Central memory CD4-positive, alpha-beta T cell (primary cell): ENCODE measurements around the gene SLC9B1.
A peak's percentile ranks its signal among the peaks of the same experiment; 100 is the strongest.
"Not testable (repeated sequence)": the region's sequence is repeated elsewhere in the genome, so short reads cannot be mapped to it uniquely, and the experiment has no call there.

Source experiments
- DNase-seq: peaks from one replicate; pipeline ENCODE4 v3.0.0; 2022

Gene SLC9B1

GRCh38 chr4:102871772-102872171 is 147.7 kb downstream of the SLC9B1 start:
- no peak for DNase-seq

DNA sequence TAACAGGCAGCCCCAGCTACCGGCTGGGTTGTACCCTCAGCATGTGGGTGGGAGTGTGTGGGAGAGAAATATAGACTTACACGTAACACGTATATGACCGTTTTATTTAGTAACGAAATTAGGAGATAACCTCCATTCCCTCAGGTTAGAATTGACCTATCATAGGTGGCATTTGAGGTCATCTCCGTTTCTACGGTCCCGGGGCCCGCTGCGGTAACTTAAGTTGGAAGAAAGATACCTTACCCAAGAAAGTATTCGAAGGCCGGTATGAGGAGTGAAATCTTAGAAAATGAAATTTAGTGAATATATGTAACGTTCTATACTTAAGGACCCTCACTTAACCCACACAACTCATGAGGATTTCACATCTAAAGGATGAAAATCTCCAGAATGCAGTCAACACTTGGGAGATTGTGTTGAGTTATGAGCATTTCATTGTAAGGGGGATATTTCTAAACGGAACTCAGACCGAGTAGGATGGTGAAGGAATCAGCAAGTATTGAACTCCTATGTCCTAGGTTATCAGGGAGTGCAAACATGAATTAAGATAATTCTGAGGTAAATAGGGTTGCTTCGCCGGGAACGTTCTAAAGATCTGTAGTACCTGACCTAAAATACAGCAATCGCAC is 149.8 kb downstream of the SLC9B1 start:
- DNase-seq = no peak

- DNase-seq = peak; percentile 92
Observed at GRCh38 chr4:102868781-102869568, 150.5 kb downstream of the SLC9B1 start, which contains the start of gene CISD2. TSS of gene CISD2 (plus strand) at chr4:102868992. CDS start at chr4:102869085, 93 bp downstream.

- no peak for DNase-seq
Observed at GRCh38 chr4:102868153-102868780, 151.2 kb downstream of the SLC9B1 start.

- no peak for DNase-seq
Observed at GRCh38 chr4:102867278-102868152, 152.0 kb downstream of the SLC9B1 start.

DNA sequence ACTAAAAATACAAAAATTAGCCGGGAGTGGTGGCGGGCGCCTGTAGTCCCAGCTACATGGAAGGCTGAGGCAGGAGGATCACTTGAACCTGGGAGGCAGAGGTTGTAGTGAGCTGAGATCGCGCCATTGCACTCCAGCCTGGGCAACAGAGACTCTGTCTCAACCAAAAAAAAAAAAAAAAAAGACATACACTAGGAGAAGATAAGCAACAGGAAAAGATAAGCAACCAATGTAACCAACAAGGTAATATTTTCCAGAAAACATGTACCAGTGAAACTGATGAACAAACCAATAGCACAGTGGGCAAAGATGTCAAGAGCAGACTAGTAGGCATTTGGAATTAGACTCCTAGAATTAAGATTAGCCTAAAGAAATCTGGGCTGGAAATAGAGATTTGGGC is 154.2 kb downstream of the SLC9B1 start:
- not testable (repeated sequence) for DNase-seq

- DNase-seq = no peak
Observed at GRCh38 chr4:102862747-102863146, 156.8 kb downstream of the SLC9B1 start.

DNA sequence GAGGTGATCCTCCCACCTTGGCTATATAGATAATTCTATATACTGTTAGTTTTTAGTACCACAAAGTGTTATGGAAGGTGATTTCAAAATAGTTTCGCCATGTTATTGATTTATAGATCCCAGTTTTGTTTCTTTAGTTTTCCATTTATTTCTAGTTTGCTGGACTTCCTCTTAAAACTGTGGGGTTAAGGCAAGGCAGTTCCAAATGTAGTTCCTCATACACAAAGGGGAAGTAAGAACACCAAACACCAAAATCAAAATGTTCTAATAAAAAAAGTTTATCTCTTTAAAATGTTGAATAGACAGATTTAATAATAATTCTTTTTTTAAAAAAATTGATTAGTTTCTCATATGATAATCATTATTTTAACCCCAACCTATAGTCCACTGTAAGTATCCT is 157.5 kb downstream of the SLC9B1 start:
- DNase-seq = no peak

DNA sequence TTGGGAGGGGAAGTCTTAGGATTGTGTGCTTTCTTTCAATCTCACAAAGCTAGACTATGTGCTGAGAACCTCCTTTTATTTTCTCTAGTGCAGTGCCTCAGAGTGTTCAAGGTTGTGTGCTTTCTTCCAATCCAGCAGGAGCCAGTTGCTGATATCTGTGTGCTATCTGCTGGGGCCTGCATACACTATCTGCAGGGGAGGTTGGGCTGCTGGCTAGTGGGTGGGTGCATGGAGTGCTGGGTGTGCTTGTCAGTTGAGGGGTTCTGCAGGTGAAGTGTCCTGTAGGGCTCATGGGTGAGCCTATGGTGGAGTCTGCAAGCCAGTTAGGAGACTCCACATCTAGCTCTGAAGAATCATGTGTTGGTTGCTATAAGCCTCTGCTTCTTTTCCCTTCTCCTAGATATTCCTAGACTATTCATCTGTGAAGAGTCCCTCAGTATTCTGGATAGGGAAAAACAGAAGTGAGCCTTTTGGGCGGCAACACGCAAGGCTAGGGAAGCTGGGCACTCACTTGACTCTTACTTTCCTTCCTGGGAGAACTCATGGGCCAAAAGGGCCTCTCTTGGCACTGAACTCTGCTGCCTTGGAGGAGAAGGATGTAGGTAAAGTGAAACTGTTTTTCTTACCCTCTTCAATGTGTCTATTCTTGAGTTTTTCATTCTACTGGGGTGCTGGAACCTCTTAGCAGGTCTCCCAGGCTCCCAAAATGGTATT is 158.7 kb downstream of the SLC9B1 start:
- no peak for DNase-seq

GRCh38 chr4:102858828-102859464 is 160.6 kb downstream of the SLC9B1 start:
- DNase-seq = no peak
